HEK293 (cell line): Measurements from ENCODE around the gene GAS2L3.

Experiments
- CTCF ChIP-seq: fragments of 450-650 bp; formaldehyde crosslinking; IDR thresholded peaks from 2 replicates; pipeline ENCODE4 v1.5.1; 2016; ENCODE audit warnings: missing biosample characterization, missing genetic modification characterization
- SETDB1 ChIP-seq: IDR thresholded peaks from one replicate; pipeline ENCODE4 v1.6.1; 2017; ENCODE audit warnings: mild to moderate bottlenecking, low read length, moderate library complexity, mixed read lengths; ENCODE audit not compliant: insufficient read length
- ZBTB8A ChIP-seq: fragments of 450-650 bp; formaldehyde crosslinking; IDR thresholded peaks from 2 replicates; pipeline ENCODE4 v1.5.1; 2016; ENCODE audit warnings: missing biosample characterization, missing genetic modification characterization
- ZNF629 ChIP-seq: fragments of 450-650 bp; formaldehyde crosslinking; IDR thresholded peaks from 2 replicates; pipeline ENCODE4 v1.5.1; 2017; ENCODE audit warnings: missing biosample characterization, missing genetic modification characterization
- TF ChIP-seq, protein P1 (sequence below): IDR thresholded peaks from 2 replicates; pipeline ENCODE4 v1.6.1; 2011; ENCODE audit warnings: mild to moderate bottlenecking, low read depth, low read length, borderline replicate concordance
- TF ChIP-seq, protein P2 (sequence below): fragments of 450-650 bp; formaldehyde crosslinking; IDR thresholded peaks from 2 replicates; pipeline ENCODE4 v1.5.1; 2016; ENCODE audit warnings: missing biosample characterization, missing genetic modification characterization

- TF ChIP-seq CTCF (tag by site-specific recombination) (no peak), ZNF629 (tag by site-specific recombination) (no peak), SETDB1 (no peak), ZBTB8A (tag by site-specific recombination) (no peak)
- TF ChIP-seq, protein P1, sequence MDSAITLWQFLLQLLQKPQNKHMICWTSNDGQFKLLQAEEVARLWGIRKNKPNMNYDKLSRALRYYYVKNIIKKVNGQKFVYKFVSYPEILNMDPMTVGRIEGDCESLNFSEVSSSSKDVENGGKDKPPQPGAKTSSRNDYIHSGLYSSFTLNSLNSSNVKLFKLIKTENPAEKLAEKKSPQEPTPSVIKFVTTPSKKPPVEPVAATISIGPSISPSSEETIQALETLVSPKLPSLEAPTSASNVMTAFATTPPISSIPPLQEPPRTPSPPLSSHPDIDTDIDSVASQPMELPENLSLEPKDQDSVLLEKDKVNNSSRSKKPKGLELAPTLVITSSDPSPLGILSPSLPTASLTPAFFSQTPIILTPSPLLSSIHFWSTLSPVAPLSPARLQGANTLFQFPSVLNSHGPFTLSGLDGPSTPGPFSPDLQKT = no peak
- TF ChIP-seq, protein P2, sequence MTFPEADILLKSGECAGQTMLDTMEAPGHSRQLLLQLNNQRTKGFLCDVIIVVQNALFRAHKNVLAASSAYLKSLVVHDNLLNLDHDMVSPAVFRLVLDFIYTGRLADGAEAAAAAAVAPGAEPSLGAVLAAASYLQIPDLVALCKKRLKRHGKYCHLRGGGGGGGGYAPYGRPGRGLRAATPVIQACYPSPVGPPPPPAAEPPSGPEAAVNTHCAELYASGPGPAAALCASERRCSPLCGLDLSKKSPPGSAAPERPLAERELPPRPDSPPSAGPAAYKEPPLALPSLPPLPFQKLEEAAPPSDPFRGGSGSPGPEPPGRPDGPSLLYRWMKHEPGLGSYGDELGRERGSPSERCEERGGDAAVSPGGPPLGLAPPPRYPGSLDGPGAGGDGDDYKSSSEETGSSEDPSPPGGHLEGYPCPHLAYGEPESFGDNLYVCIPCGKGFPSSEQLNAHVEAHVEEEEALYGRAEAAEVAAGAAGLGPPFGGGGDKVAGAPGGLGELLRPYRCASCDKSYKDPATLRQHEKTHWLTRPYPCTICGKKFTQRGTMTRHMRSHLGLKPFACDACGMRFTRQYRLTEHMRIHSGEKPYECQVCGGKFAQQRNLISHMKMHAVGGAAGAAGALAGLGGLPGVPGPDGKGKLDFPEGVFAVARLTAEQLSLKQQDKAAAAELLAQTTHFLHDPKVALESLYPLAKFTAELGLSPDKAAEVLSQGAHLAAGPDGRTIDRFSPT (tag by site-specific recombination) = no peak
Measured at GRCh38 chr12:100578923-100579322, 5.4 kb downstream of the GAS2L3 start.
